ENCODE measurements around the gene C14orf119. TPM values are rescaled to one million over a fixed set of nuclear protein-coding genes. Genes with fewer than 3 reads are reported as not detected.
A peak's percentile ranks its signal among the peaks of the same experiment; 100 is the strongest.

Gene C14orf119
- total and polyA plus RNA-seq, 9 of the 15 experiments (the other 6 are each of a cell fraction or from before 2014, with no cell fraction given), result 36.7 to 251 (median 51.8) TPM

DNA sequence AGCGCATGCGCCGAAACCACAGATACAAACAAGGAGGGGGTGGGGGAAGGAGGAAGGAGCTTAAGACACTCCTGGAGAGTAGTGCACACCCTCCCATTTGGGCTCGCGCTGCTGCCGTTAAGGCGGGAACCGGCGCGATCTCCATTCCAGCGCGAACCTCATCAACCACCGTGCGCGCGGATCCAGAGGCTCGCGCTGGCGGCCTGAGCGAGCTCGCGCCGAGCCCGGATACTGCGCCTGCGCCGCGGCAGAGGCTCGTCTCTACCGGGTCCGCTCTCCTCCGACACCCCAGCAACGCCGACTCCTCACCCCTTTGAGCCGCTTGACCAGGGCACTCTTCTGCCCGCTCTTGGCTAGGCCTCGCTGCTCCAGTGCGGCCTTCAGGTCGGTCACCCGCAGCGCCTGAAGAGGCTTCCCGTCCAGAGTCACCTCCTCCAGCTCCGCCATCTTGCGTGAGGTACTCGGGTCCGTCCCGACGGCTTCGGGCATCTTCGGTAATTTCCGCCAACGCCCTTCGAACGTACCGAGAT is 574 bp upstream of the C14orf119 start, which contains the start of gene ACIN1 (continued):
- TF ChIP-seq MYC (IDR thresholded peaks at IDR 0.05; ENCODE audit: low read depth, low read length) (no peak; the same call in 1 of the 2 replicates), MYC (CRISPR knock-in tag; IDR thresholded peaks at IDR 0.05; ENCODE audit: borderline replicate concordance, low read depth) (0 out of 2 replicates have a peak, but pooled peaks have one; percentile 68), CBX1 (IDR thresholded peaks at IDR 0.05; ENCODE audit: low read depth) (peak; percentile 61; the same call in 1 of the 2 replicates), POLR2G (IDR thresholded peaks at IDR 0.05; ENCODE audit: low read depth, low read length) (peak; percentile 96), PCBP1 (IDR thresholded peaks at IDR 0.05; ENCODE audit: low read depth, low read length, poor library complexity, severe bottlenecking) (peak; percentile 59), ZFP30 (CRISPR knock-in tag; IDR thresholded peaks at IDR 0.05; ENCODE audit: borderline replicate concordance) (no peak), POLR2A (conservative IDR thresholded peaks at IDR 0.05) (peak; percentile 96), KAT7 (CRISPR knock-in tag; IDR thresholded peaks at IDR 0.05; ENCODE audit: borderline replicate concordance) (0 out of 2 replicates have a peak, but pooled peaks have one; percentile 88), SAP30 (IDR thresholded peaks at IDR 0.05; ENCODE audit: borderline replicate concordance, insufficient read depth, low read depth, low read length, poor library complexity, severe bottlenecking) (no peak), RAD21 (CRISPR knock-in tag; conservative IDR thresholded peaks at IDR 0.05 in 1 of 2, IDR thresholded peaks at IDR 0.05 in 1 of 2) (0 out of 4 replicates have a peak, but pooled peaks of 1 of the 2 experiments have one; percentile 12), SUPT5H (IDR thresholded peaks at IDR 0.05) (peak; percentile 95), CHD2 (IDR thresholded peaks at IDR 0.05; ENCODE audit: low read depth, low read length) (peak; percentile 57; the same call in 1 of the 2 replicates), FOXO4 (CRISPR knock-in tag; IDR thresholded peaks at IDR 0.05) (0 out of 2 replicates have a peak, but pooled peaks have one; percentile 12), FOXK1 (CRISPR knock-in tag; IDR thresholded peaks at IDR 0.05; ENCODE audit: borderline replicate concordance) (peak; percentile 89; the same call in 1 of the 2 replicates), ARID2 (IDR thresholded peaks at IDR 0.05) (no peak), GTF2E2 (tag; IDR thresholded peaks at IDR 0.05) (peak; percentile 83; the same call in 1 of the 2 replicates), STAT5A (IDR thresholded peaks at IDR 0.05; ENCODE audit: borderline replicate concordance, low read length) (no peak), SNIP1 (IDR thresholded peaks at IDR 0.05; ENCODE audit: low read depth) (peak; percentile 97), RB1 (IDR thresholded peaks at IDR 0.05; ENCODE audit: low read depth) (peak; percentile 97), TFAP4 (CRISPR knock-in tag; IDR thresholded peaks at IDR 0.05; ENCODE audit: borderline replicate concordance) (peak; percentile 73), NFATC3 (IDR thresholded peaks at IDR 0.05) (peak; percentile 100)
- TF ChIP-seq, protein P1, sequence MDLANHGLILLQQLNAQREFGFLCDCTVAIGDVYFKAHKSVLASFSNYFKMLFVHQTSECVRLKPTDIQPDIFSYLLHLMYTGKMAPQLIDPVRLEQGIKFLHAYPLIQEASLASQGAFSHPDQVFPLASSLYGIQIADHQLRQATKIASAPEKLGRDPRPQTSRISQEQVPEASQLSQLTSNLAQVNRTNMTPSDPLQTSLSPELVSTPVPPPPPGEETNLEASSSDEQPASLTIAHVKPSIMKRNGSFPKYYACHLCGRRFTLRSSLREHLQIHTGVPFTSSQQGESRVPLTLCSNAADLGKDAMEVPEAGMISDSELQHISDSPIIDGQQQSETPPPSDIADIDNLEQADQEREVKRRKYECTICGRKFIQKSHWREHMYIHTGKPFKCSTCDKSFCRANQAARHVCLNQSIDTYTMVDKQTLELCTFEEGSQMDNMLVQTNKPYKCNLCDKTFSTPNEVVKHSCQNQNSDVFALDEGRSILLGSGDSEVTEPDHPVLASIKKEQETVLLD (IDR thresholded peaks at IDR 0.05), result peak; percentile 90; the same call in 1 of the 2 replicates

Data from K562 (cell line).